ENCODE data around the gene METTL18. TPM values are rescaled to one million over a fixed set of nuclear protein-coding genes. Genes with fewer than 3 reads are reported as not detected.

The METTL18 gene
- total RNA-seq, 2 donors from 2014 or later = 6.7 to 7.3 TPM

DNA sequence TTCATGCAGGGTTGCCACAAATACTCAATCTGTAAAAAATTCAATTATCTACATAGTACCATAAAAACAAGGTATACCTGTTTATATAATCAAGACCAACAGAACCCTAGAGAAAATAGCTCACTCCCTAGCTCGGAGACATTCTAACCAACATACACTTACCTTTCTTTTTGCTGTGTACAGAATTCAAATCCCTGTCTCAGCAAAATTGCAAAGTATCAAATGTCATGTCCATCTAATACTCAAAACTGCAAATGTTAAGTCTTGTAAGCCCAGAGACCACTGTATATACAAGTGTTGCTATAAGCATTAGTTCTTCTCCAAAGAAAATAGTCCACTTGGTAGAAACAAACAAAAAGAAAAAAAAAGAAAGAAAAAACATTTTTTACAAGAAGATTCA is 44.7 kb downstream of the METTL18 start:
- peaks cover 3% of the 10 kb centered on the region for H3K4me1 ChIP-seq (ENCODE audit: control insufficient read depth, insufficient read depth, low read length)
- H3K27me3 ChIP-seq (ENCODE audit: control insufficient read depth, insufficient read depth, low read length, poor library complexity, severe bottlenecking) = peaks cover 36% of the 10 kb centered on the region
- no peaks in the 10 kb centered on the region for H3K9me3 ChIP-seq (ENCODE audit: control insufficient read depth, low read length)
- H3K9ac ChIP-seq (ENCODE audit: extremely low read depth, low read length, poor library complexity, severe bottlenecking) = no peak overlapping the region
- Mint-ChIP-seq H3K4me1 (peaks cover 15% of the 10 kb centered on the region), H3K9me3 (no peaks in the 10 kb centered on the region), H3K27me3 (ENCODE audit: insufficient read depth) (peaks cover 1% of the 10 kb centered on the region), H3K27ac (no peak overlapping the region), H3K36me3 (ENCODE audit: low read depth) (no peaks in the 10 kb centered on the region), H3K4me3 (no peak overlapping the region)
- H3K36me3 ChIP-seq (ENCODE audit: control insufficient read depth, insufficient read depth, low read length) = no peaks in the 10 kb centered on the region
- no peak overlapping the region for H3K27ac ChIP-seq (ENCODE audit: low read depth, low read length)
- no peak overlapping the region for H3K4me3 ChIP-seq (ENCODE audit: low read length)
- TF ChIP-seq, protein P1, sequence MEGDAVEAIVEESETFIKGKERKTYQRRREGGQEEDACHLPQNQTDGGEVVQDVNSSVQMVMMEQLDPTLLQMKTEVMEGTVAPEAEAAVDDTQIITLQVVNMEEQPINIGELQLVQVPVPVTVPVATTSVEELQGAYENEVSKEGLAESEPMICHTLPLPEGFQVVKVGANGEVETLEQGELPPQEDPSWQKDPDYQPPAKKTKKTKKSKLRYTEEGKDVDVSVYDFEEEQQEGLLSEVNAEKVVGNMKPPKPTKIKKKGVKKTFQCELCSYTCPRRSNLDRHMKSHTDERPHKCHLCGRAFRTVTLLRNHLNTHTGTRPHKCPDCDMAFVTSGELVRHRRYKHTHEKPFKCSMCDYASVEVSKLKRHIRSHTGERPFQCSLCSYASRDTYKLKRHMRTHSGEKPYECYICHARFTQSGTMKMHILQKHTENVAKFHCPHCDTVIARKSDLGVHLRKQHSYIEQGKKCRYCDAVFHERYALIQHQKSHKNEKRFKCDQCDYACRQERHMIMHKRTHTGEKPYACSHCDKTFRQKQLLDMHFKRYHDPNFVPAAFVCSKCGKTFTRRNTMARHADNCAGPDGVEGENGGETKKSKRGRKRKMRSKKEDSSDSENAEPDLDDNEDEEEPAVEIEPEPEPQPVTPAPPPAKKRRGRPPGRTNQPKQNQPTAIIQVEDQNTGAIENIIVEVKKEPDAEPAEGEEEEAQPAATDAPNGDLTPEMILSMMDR (conservative IDR thresholded peaks at IDR 0.05) = no peak
- no peak for DNase-seq
- WGBS, 2 experiments (ENCODE audit: insufficient coverage in 1 of 2, insufficient read length in 1 of 2) = 94 to 100% methylated on average over 1 of the region's 1 CpG

DNA sequence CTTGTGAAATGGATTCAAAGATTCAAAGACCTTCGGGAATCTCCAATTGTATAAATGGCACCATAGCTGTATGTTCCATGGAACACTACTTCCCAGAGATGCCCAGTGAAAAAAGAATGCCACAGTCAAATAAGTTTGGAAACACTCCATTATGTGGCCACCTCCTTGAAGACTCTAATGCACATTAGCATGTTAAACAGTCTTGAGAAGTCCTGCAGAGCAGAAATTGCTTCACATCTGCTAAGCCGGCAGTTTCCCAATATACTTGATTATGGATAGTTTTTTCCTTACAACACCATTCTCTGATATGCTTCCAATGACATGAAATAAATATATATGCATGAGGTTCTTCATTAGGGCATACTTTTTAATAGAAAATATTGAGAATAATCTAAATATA is 48.2 kb downstream of the METTL18 start:
- TF ChIP-seq, protein P1 (conservative IDR thresholded peaks at IDR 0.05) = no peak
- peaks cover 29% of the 10 kb centered on the region for H3K27me3 ChIP-seq (ENCODE audit: control insufficient read depth, insufficient read depth, low read length, poor library complexity, severe bottlenecking)
- H3K27ac ChIP-seq (ENCODE audit: low read depth, low read length) = no peak overlapping the region
- no peak for DNase-seq
- 71 to 93% methylated on average over 1 to 2 of the region's 2 CpGs for WGBS, 2 experiments (ENCODE audit: insufficient coverage in 1 of 2, insufficient read length in 1 of 2)
- Mint-ChIP-seq H3K36me3 (ENCODE audit: low read depth) (no peaks in the 10 kb centered on the region), H3K27ac (no peak overlapping the region), H3K27me3 (ENCODE audit: insufficient read depth) (peaks cover 1% of the 10 kb centered on the region), H3K4me1 (peaks cover 16% of the 10 kb centered on the region), H3K4me3 (no peak overlapping the region), H3K9me3 (peaks cover 5% of the 10 kb centered on the region)
- no peak overlapping the region for H3K4me3 ChIP-seq (ENCODE audit: low read length)
- H3K9ac ChIP-seq (ENCODE audit: extremely low read depth, low read length, poor library complexity, severe bottlenecking) = no peak overlapping the region
- no peaks in the 10 kb centered on the region for H3K9me3 ChIP-seq (ENCODE audit: control insufficient read depth, low read length)
- no peaks in the 10 kb centered on the region for H3K36me3 ChIP-seq (ENCODE audit: control insufficient read depth, insufficient read depth, low read length)
- peaks cover 5% of the 10 kb centered on the region for H3K4me1 ChIP-seq (ENCODE audit: control insufficient read depth, insufficient read depth, low read length)

DNA sequence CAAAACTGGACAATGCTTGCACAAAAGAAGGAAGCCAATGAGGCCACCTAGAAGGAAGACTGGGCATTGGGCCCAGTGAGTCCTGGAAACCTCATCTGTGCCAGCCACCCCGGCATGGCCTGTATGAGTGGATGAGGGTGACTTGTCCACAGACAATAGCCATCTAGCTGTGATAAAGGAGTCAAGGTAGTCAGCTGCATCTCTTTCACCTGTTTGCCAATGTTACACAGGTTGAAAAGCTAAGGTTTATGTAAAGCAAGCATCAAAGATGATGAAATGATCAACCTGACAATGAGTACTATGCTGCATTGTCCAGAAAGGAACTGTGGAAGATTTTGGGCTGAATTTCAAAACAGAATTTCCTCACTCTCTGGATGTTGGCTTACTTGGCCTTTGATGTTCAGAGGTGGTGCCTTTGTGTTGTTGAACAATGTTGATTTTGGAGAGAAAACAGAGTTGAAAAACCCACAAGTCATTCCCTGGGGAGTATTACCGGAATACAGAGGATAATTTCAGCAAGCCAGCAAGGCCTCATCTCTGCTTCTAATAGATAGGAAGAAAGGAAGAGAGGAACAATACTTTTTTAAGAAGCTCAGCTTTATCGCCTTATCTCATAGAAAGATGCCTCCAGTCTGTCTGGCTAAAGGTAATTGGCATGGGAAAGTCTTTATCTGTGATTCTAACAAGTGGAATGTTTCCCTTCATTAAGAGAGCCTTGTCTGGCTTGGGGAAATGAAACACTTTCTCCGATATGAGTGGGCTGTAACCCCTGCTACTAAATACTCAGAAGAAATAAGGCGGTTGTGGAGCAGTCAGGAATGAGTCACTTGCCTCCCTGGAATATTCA is 49.5 kb downstream of the METTL18 start:
- WGBS, 2 experiments (ENCODE audit: insufficient coverage in 1 of 2, insufficient read length in 1 of 2) = 77 to 100% methylated on average over 2 to 5 of the region's 5 CpGs
- no peaks in the 10 kb centered on the region for H3K36me3 Mint-ChIP-seq (ENCODE audit: low read depth)
- H3K27me3 Mint-ChIP-seq (ENCODE audit: insufficient read depth) = no peaks in the 10 kb centered on the region
- Histone ChIP-seq H3K4me1 (ENCODE audit: control insufficient read depth, insufficient read depth, low read length) (peaks cover 5% of the 10 kb centered on the region), H3K9me3 (ENCODE audit: control insufficient read depth, low read length) (no peaks in the 10 kb centered on the region), H3K27ac (ENCODE audit: low read depth, low read length) (no peak overlapping the region), H3K27me3 (ENCODE audit: control insufficient read depth, insufficient read depth, low read length, poor library complexity, severe bottlenecking) (peaks cover 18% of the 10 kb centered on the region), H3K36me3 (ENCODE audit: control insufficient read depth, insufficient read depth, low read length) (no peaks in the 10 kb centered on the region), H3K4me3 (ENCODE audit: low read length) (no peak overlapping the region), H3K9ac (ENCODE audit: extremely low read depth, low read length, poor library complexity, severe bottlenecking) (no peak overlapping the region)
- H3K9me3 Mint-ChIP-seq = peaks cover 5% of the 10 kb centered on the region
- H3K27ac Mint-ChIP-seq = no peak overlapping the region
- peaks cover 16% of the 10 kb centered on the region for H3K4me1 Mint-ChIP-seq
- no peak for DNase-seq
- no peak overlapping the region for H3K4me3 Mint-ChIP-seq
- TF ChIP-seq, protein P1 (conservative IDR thresholded peaks at IDR 0.05) = no peak

Other genes with a start within 250 kb of the METTL18 start
- gene F5, start 208.4 kb downstream of the METTL18 start, total RNA-seq = under 1 TPM; 0.04 to 0.09 TPM
- gene SELP, start 164.8 kb downstream of the METTL18 start, total RNA-seq = not detected
- gene SELL, start 83.3 kb downstream of the METTL18 start, total RNA-seq = under 1 TPM in 1 of 2 donors, not detected in 1; 0.95 TPM
- gene SELE, start 60.8 kb downstream of the METTL18 start, total RNA-seq = not detected
- 1 to 10 TPM; 7.9 to 8.1 TPM for gene SCYL3, start 99.0 kb upstream of the METTL18 start, total RNA-seq

Measured in endodermal cell (in vitro differentiated cells).